AG04449 (cell line): Measurements from ENCODE around the gene CREM.

Experiments
- CTCF ChIA-PET: fragments of 350-600 bp; formaldehyde crosslinking; extraction: SDS; loops from one replicate; lab custom pipeline; 2021; ENCODE audit warnings: antibody characterized with exemption; lab: Yijun Ruan, JAX
- POLR2A ChIA-PET: fragments of 400-600, 350-600 bp; formaldehyde crosslinking; extraction: SDS; loops from one replicate; lab custom pipeline; 2020; ENCODE audit warnings: antibody characterized with exemption, inconsistent platforms; lab: Yijun Ruan, JAX
- DNase-seq: peaks from one replicate; pipeline ENCODE4 v3.0.0-alpha.2; 2010; ENCODE audit warnings: low read depth, low spot score
- H3K4me3 ChIP-seq: 2 replicates; pipeline ENCODE4 v1.5.1; 2011; ENCODE audit warnings: low read depth, mild to moderate bottlenecking, control low read depth, low read length
- TF ChIP-seq, protein P1 (sequence below): IDR thresholded peaks from one replicate; pipeline ENCODE4 v1.5.1; 2011; ENCODE audit warnings: mild to moderate bottlenecking, moderate library complexity, low read length, control low read depth, inconsistent platforms; ENCODE audit not compliant: insufficient read depth; ENCODE audit errors: missing control alignments

CREM gene

GRCh38 chr10:35161906-35162305 lies 35.3 kb downstream of the CREM start:
- POLR2A ChIA-PET: no interaction called here
- CTCF ChIA-PET: no interaction called here
- TF ChIP-seq, protein P1, sequence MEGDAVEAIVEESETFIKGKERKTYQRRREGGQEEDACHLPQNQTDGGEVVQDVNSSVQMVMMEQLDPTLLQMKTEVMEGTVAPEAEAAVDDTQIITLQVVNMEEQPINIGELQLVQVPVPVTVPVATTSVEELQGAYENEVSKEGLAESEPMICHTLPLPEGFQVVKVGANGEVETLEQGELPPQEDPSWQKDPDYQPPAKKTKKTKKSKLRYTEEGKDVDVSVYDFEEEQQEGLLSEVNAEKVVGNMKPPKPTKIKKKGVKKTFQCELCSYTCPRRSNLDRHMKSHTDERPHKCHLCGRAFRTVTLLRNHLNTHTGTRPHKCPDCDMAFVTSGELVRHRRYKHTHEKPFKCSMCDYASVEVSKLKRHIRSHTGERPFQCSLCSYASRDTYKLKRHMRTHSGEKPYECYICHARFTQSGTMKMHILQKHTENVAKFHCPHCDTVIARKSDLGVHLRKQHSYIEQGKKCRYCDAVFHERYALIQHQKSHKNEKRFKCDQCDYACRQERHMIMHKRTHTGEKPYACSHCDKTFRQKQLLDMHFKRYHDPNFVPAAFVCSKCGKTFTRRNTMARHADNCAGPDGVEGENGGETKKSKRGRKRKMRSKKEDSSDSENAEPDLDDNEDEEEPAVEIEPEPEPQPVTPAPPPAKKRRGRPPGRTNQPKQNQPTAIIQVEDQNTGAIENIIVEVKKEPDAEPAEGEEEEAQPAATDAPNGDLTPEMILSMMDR: no peak
- no peak for DNase-seq
- H3K4me3 ChIP-seq: no peak overlapping the region

DNA sequence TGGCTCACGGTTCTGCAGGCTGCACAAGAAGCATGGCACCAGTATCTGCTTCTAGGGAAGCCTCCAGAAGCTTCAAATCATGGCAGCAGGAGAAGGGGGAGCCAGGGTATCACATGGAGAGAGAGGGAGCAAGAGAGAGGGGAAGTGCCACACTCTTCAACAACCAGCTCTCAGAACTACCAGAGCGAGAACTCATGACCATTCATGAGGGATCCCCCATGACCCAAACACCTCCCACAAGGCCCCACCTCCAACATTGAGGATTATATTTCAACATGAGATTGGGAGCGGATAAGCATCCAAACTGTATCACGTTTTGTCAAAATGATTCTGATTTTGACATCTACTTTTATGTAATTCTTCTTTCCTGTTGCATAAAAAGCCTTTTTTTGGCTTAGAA lies 38.5 kb downstream of the CREM start:
- CTCF ChIA-PET: no interaction called here

GRCh38 chr10:35165811-35166210 lies 39.2 kb downstream of the CREM start:
- TF ChIP-seq, protein P1: no peak
- no peak for DNase-seq
- POLR2A ChIA-PET: no interaction called here
- CTCF ChIA-PET: no interaction called here
- H3K4me3 ChIP-seq: no peak overlapping the region

More for the DNA sequence above, 38.5 kb downstream of the CREM start:
- POLR2A ChIA-PET: no interaction called here
- no peak overlapping the region for H3K4me3 ChIP-seq
- TF ChIP-seq, protein P1: no peak
- DNase-seq: no peak

DNA sequence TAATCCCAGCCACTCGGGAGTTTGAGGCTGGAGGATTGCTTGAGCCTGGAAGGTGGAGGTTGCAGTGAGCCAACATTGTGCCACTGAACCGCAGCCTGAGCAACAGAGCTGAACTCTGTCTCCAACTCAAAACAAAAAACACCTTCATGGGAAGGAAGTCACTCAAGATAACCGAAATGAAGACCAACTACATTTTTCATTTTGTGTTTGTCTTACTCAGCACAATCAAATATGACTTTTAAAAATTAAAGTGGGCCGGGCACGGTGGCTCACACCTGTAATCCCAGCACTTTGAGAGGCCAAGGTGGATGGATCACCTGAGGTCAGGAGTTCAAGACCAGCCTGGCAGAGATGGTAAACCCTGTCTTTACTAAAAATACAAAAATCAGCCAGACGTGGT lies 40.0 kb downstream of the CREM start:
- POLR2A ChIA-PET: no interaction called here
- DNase-seq: no peak
- CTCF ChIA-PET: interaction anchor here (1.3 kb wide), 1 partner anchor 29 kb away, joined by 7 read pairs; no protein-coding TSS in a partner anchor
- TF ChIP-seq, protein P1: no peak
- H3K4me3 ChIP-seq: no peak overlapping the region

DNA sequence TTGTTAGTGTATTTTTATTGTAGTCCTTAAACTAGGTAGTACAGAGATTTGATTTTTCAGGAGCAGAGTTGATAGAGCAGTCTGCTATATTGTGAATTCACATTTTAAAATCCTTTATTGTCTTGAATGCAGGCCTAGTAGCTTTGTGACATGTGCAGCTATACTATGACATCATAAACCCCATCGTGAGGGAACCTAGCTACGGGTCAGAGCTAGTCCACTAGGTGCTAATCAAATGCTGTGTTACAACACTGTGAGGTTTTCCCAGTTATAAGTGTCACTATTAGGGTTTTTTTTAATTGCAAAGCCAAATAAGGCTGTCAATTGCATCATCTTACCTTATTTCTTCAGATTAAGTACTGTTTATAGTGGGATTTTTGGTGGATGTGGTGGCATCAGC lies 40.7 kb downstream of the CREM start:
- POLR2A ChIA-PET: no interaction called here
- H3K4me3 ChIP-seq: no peak overlapping the region
- DNase-seq: no peak
- CTCF ChIA-PET: interaction anchor here (1.3 kb wide), 1 partner anchor 28 kb away, joined by 7 read pairs; no protein-coding TSS in a partner anchor
- TF ChIP-seq, protein P1: no peak

DNA sequence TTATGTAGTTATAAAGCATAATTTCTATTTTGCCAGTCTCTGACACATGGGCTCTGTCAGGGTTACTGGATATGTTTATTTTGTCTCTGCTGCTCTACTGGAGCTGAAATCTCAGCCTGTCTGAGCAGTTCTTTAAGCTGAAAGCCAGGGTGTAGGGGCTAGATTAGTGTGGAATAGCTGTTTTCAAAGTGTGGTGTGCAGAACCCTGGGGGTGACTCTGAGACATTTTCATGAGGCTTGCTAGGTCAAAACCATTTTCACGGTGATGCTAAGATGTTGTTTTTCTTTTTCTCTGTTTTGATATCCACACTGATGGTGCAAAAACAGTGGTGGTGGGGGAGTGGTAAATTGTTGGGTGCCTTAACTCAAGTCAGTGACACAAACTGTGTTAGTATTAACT lies 45.5 kb downstream of the CREM start:
- POLR2A ChIA-PET: no interaction called here
- CTCF ChIA-PET: interaction anchor here (0.6 to 2.6 kb wide), 8 partner anchors 9 to 52 kb away, joined by 3 to 18 read pairs (median 3); partner anchors contain the start of gene CREM
- H3K4me3 ChIP-seq: no peak overlapping the region
- no peak for DNase-seq
- TF ChIP-seq, protein P1: no peak
